ENCODE results near the gene TPX2.

TPX2 gene, protein sequence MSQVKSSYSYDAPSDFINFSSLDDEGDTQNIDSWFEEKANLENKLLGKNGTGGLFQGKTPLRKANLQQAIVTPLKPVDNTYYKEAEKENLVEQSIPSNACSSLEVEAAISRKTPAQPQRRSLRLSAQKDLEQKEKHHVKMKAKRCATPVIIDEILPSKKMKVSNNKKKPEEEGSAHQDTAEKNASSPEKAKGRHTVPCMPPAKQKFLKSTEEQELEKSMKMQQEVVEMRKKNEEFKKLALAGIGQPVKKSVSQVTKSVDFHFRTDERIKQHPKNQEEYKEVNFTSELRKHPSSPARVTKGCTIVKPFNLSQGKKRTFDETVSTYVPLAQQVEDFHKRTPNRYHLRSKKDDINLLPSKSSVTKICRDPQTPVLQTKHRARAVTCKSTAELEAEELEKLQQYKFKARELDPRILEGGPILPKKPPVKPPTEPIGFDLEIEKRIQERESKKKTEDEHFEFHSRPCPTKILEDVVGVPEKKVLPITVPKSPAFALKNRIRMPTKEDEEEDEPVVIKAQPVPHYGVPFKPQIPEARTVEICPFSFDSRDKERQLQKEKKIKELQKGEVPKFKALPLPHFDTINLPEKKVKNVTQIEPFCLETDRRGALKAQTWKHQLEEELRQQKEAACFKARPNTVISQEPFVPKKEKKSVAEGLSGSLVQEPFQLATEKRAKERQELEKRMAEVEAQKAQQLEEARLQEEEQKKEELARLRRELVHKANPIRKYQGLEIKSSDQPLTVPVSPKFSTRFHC

GRCh38 chr20:31738729-31739549 is at the start of gene TPX2:
Gene TPX2 (plus strand): TSS chr20:31739290. CDS start chr20:31757477, 18,187 bp downstream.
- Histone ChIP-seq H3K4me1 (ENCODE audit: insufficient read depth, low read length) (peaks cover 5% of the 10 kb centered on the region; the same call in 1 of the 2 replicates), H3K36me3 (ENCODE audit: insufficient read depth, low read depth, low read length) (peaks cover 17% of the 10 kb centered on the region), H3K9me3 (ENCODE audit: insufficient read depth, low read depth, low read length) (no peaks in the 10 kb centered on the region), H3K27me3 (ENCODE audit: insufficient read depth, low read length) (no peaks in the 10 kb centered on the region), H3K4me3 (ENCODE audit: low read length) (peak within 1 kb of the TSS; percentile 83), H3K27ac (ENCODE audit: low read length) (no peak within 1 kb of the TSS), H3K9ac (ENCODE audit: low read depth, low read length) (peak within 1 kb of the TSS; percentile 93)

GRCh38 chr20:31690124-31690666 is 48.9 kb upstream of the TPX2 start:
- no peak overlapping the region for H3K27ac ChIP-seq (ENCODE audit: low read length)
- H3K27me3 ChIP-seq (ENCODE audit: insufficient read depth, low read length): no peaks in the 10 kb centered on the region
- no peaks in the 10 kb centered on the region for H3K9me3 ChIP-seq (ENCODE audit: insufficient read depth, low read depth, low read length)
- H3K9ac ChIP-seq (ENCODE audit: low read depth, low read length): no peak overlapping the region
- H3K4me3 ChIP-seq (ENCODE audit: low read length): no peak overlapping the region
- peaks cover 23% of the 10 kb centered on the region for H3K4me1 ChIP-seq (ENCODE audit: insufficient read depth, low read length)
- H3K36me3 ChIP-seq (ENCODE audit: insufficient read depth, low read depth, low read length): peaks cover 19% of the 10 kb centered on the region

DNA sequence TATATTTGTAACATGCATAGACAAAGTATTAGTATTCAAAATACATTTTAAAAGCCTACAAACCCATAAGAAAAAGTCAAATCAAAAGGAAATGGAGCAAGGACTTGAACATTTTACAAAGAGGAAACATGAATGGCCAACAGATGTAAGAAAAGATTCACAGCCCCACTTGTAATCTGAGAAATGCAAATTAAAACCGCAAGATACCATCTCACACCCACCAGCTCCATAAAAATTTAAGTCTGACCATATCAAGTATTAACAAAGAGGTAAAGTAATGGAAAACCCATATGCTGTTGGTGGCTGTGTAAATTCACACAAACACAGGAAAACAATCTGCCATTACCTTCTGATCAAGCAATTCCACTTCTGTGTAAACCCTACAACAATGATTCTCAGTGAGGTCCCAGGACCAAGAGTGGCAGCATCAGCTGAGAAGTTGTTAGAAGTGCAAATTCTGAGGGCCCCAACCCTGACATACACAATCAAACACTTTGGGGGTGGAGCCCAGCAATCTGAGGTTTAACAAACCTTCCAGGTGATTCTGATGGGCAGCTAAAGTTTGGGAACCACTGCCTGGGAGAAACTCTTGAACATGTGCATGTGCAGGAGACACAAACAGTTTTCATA is 47.3 kb upstream of the TPX2 start:
- peaks cover 23% of the 10 kb centered on the region for H3K4me1 ChIP-seq (ENCODE audit: insufficient read depth, low read length)
- H3K4me3 ChIP-seq (ENCODE audit: low read length): no peak overlapping the region
- no peaks in the 10 kb centered on the region for H3K27me3 ChIP-seq (ENCODE audit: insufficient read depth, low read length)
- peaks cover 11% of the 10 kb centered on the region for H3K36me3 ChIP-seq (ENCODE audit: insufficient read depth, low read depth, low read length)
- H3K9ac ChIP-seq (ENCODE audit: low read depth, low read length): no peak overlapping the region
- H3K9me3 ChIP-seq (ENCODE audit: insufficient read depth, low read depth, low read length): no peaks in the 10 kb centered on the region
- H3K27ac ChIP-seq (ENCODE audit: low read length): no peak overlapping the region

- H3K27ac ChIP-seq (ENCODE audit: low read length): no peak overlapping the region
- no peaks in the 10 kb centered on the region for H3K27me3 ChIP-seq (ENCODE audit: insufficient read depth, low read length)
- H3K9ac ChIP-seq (ENCODE audit: low read depth, low read length): no peak overlapping the region
- no peaks in the 10 kb centered on the region for H3K9me3 ChIP-seq (ENCODE audit: insufficient read depth, low read depth, low read length)
- no peak overlapping the region for H3K4me3 ChIP-seq (ENCODE audit: low read length)
- peaks cover 23% of the 10 kb centered on the region for H3K4me1 ChIP-seq (ENCODE audit: insufficient read depth, low read length)
- H3K36me3 ChIP-seq (ENCODE audit: insufficient read depth, low read depth, low read length): peaks cover 7% of the 10 kb centered on the region
Observed at GRCh38 chr20:31693402-31693801, 45.7 kb upstream of the TPX2 start.

DNA sequence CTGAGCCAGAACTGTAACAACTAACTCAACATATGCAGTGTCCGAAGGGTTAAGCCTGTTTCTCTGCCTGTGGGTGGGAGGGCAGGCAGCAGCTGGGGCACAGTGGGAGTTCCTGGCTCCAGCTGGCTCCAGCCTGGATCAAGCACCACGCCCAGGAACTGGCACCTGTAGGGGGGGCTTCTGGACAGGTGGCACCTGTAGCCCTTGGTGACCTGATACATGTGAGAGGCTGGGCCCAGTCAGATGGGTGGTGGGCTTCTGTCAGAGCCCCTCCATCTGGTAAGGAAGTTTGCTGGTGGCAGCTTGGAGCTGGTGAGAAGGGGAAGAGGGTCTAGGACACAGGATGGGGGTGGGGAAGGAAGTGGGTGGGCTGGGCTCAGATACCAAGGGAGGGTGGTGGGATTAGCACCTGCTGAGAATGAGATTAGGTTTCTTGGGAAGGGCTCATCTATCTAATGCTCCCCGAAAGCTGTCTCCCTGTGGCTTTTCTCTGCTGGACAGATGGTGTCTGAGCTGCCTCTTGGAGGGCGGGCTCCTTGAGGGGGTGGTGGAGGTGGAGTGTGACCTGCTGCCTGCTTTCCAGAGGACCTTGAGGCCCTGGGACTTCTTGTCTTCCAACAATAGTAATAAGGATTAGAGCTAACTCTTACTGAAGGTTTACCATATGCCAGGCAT is 45.0 kb upstream of the TPX2 start:
- Histone ChIP-seq H3K9ac (ENCODE audit: low read depth, low read length) (no peak overlapping the region), H3K36me3 (ENCODE audit: insufficient read depth, low read depth, low read length) (peaks cover 6% of the 10 kb centered on the region; the same call in 1 of the 2 replicates), H3K27ac (ENCODE audit: low read length) (no peak overlapping the region), H3K4me3 (ENCODE audit: low read length) (no peak overlapping the region), H3K9me3 (ENCODE audit: insufficient read depth, low read depth, low read length) (no peaks in the 10 kb centered on the region), H3K4me1 (ENCODE audit: insufficient read depth, low read length) (peaks cover 23% of the 10 kb centered on the region), H3K27me3 (ENCODE audit: insufficient read depth, low read length) (no peaks in the 10 kb centered on the region)

GRCh38 chr20:31694842-31695593 is 44.1 kb upstream of the TPX2 start:
- H3K36me3 ChIP-seq (ENCODE audit: insufficient read depth, low read depth, low read length): peaks cover 14% of the 10 kb centered on the region; the same call in 1 of the 2 replicates
- H3K27me3 ChIP-seq (ENCODE audit: insufficient read depth, low read length): no peaks in the 10 kb centered on the region
- H3K9me3 ChIP-seq (ENCODE audit: insufficient read depth, low read depth, low read length): no peaks in the 10 kb centered on the region
- peaks cover 23% of the 10 kb centered on the region for H3K4me1 ChIP-seq (ENCODE audit: insufficient read depth, low read length)
- H3K9ac ChIP-seq (ENCODE audit: low read depth, low read length): no peak overlapping the region
- H3K4me3 ChIP-seq (ENCODE audit: low read length): no peak overlapping the region
- H3K27ac ChIP-seq (ENCODE audit: low read length): no peak overlapping the region

DNA sequence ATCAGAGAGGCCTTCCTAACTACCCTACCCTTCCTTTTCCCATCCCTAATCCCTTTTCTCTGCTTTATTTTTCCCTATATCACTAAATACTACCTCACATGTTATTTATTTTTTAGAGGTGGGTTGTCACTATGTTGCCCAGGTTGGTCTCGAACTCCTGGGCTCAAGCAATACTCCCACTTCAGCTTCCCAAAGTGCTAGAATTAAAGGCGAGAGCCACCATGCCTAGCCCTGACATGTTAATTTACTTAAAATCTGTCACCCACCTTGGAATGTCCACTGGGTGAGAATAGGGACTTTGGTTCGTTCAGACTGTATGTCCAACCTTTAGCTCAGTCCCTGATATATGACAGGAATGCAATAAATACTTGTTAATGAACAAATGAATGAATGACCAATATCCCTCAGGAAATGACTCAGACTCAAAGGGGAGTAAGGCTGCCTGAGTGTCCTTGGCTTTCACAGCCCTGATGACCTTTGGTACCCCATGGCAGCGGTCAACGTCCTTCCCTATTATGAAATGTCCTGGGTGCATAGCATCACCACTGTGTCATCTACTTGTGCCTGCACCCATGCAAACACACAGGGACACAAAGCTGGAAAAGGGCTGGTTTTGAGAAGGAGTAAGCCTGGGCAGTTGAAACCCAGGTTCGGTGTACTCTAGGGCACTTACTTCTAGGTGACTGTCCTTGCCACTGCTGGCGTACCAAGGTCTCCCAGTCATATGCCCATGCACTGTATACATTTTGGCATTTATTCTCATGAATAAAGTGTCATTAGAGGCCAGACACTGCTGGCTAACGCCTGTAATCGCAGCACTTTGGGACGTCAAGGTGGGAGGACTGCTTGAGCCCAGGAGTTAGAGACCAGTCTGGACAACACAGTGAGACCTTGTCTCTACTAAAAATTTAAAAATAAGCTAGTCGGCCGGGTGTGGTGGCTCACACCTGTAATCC is 43.0 kb upstream of the TPX2 start:
- Histone ChIP-seq H3K9ac (ENCODE audit: low read depth, low read length) (no peak overlapping the region), H3K4me1 (ENCODE audit: insufficient read depth, low read length) (peaks cover 23% of the 10 kb centered on the region), H3K4me3 (ENCODE audit: low read length) (no peak overlapping the region), H3K27ac (ENCODE audit: low read length) (no peak overlapping the region), H3K9me3 (ENCODE audit: insufficient read depth, low read depth, low read length) (no peaks in the 10 kb centered on the region), H3K36me3 (ENCODE audit: insufficient read depth, low read depth, low read length) (peaks cover 14% of the 10 kb centered on the region; the same call in 1 of the 2 replicates), H3K27me3 (ENCODE audit: insufficient read depth, low read length) (no peaks in the 10 kb centered on the region)

GRCh38 chr20:31698243-31698802 is 40.8 kb upstream of the TPX2 start:
- H3K4me3 ChIP-seq (ENCODE audit: low read length): no peak overlapping the region
- H3K9me3 ChIP-seq (ENCODE audit: insufficient read depth, low read depth, low read length): no peaks in the 10 kb centered on the region
- H3K36me3 ChIP-seq (ENCODE audit: insufficient read depth, low read depth, low read length): peaks cover 15% of the 10 kb centered on the region
- no peak overlapping the region for H3K27ac ChIP-seq (ENCODE audit: low read length)
- H3K9ac ChIP-seq (ENCODE audit: low read depth, low read length): no peak overlapping the region
- peaks cover 15% of the 10 kb centered on the region for H3K4me1 ChIP-seq (ENCODE audit: insufficient read depth, low read length)
- no peaks in the 10 kb centered on the region for H3K27me3 ChIP-seq (ENCODE audit: insufficient read depth, low read length)
